Colonic mucosa (tissue), 4 donors: Measurements from ENCODE around the gene FNDC3A. TPM values are rescaled to one million over a fixed set of nuclear protein-coding genes. Genes with fewer than 3 reads are reported as not detected.

Experiments
- DNase-seq: peaks from one replicate; pipeline ENCODE4 v3.0.0-alpha.2; 2020
- H3K27ac ChIP-seq: fragments of 200-600 bp; one replicate; pipeline ENCODE4 v1.8.0; 2021
- H3K27me3 ChIP-seq: fragments of 200-600 bp; one replicate; pipeline ENCODE4 v1.8.0; 2021
- H3K36me3 ChIP-seq: fragments of 200-600 bp; one replicate; pipeline ENCODE4 v1.8.0; 2021
- H3K4me1 ChIP-seq: fragments of 200-600 bp; one replicate; pipeline ENCODE4 v1.8.0; 2021; ENCODE audit warnings: mild to moderate bottlenecking
- H3K4me3 ChIP-seq: fragments of 200-600 bp; one replicate; pipeline ENCODE4 v1.8.0; 2021
- H3K9ac ChIP-seq, 2 donors: one replicate each; pipeline ENCODE4 v1.7.0; 2013; ENCODE audit warnings: control low read depth in 2 of 2, low read depth in 2 of 2, low read length in 2 of 2
- H3K9me3 ChIP-seq: fragments of 200-600 bp; one replicate; pipeline ENCODE4 v1.8.0; 2021
- CTCF ChIP-seq: fragments of 200-600 bp; IDR thresholded peaks from one replicate; pipeline ENCODE4 v1.8.0; 2022; ENCODE audit warnings: antibody characterized with exemption, mild to moderate bottlenecking
- intact Hi-C: fragments of 100-400 bp; cut with DNase I; formaldehyde crosslinking; loops from one replicate; pipeline ENCODE4 v1.14.1; 2022
- total RNA-seq, 2 donors: library from RNA; stranded (reverse); fragmentation: NEBNext Ultra II Directional in 1 of 2; extraction: Animal tissue kit (Norgen Biotek cat#: 25700) in 1 of 2; gene quantifications; one replicate each; pipeline ENCODE4 v1.2.1, GENCODE V29; 2021
- donor health status: healthy.
- donor health status: DM: no; HTN: no; CAD: no.
- donor health status: DM: no; HTN: no; CAD: no.

FNDC3A gene
- total RNA-seq, 2 donors from 2014 or later = 33.9 to 55.3 TPM

GRCh38 chr13:48942131-48942530 lies 33.6 kb upstream of the FNDC3A start:
- intact Hi-C loops = no loop called here
- DNase-seq = no peak
- Histone ChIP-seq H3K4me3 (no peak overlapping the region), H3K36me3 (no peaks in the 10 kb centered on the region), H3K9me3 (no peaks in the 10 kb centered on the region), H3K9ac (no peak overlapping the region), H3K4me1 (no peaks in the 10 kb centered on the region), H3K27ac (no peak overlapping the region), H3K27me3 (no peaks in the 10 kb centered on the region)
- TF ChIP-seq CTCF = no peak

GRCh38 chr13:48944221-48944620 lies 31.5 kb upstream of the FNDC3A start:
- Histone ChIP-seq H3K27ac (no peak overlapping the region), H3K27me3 (no peaks in the 10 kb centered on the region), H3K36me3 (no peaks in the 10 kb centered on the region), H3K9me3 (no peaks in the 10 kb centered on the region), H3K4me1 (no peaks in the 10 kb centered on the region), H3K4me3 (no peak overlapping the region), H3K9ac (no peak overlapping the region)
- DNase-seq = no peak
- no peak for TF ChIP-seq CTCF
- intact Hi-C loops = no loop called here

- intact Hi-C loops = no loop called here
- Histone ChIP-seq H3K27me3 (no peaks in the 10 kb centered on the region), H3K4me1 (no peaks in the 10 kb centered on the region), H3K4me3 (no peak overlapping the region), H3K9me3 (no peaks in the 10 kb centered on the region), H3K9ac (no peak overlapping the region), H3K36me3 (no peaks in the 10 kb centered on the region), H3K27ac (no peak overlapping the region)
- DNase-seq = no peak
- TF ChIP-seq CTCF = no peak
Observed at GRCh38 chr13:48945626-48946025, 30.1 kb upstream of the FNDC3A start.

- intact Hi-C loops = no loop called here
- Histone ChIP-seq H3K4me3 (no peak overlapping the region), H3K36me3 (no peaks in the 10 kb centered on the region), H3K27ac (no peak overlapping the region), H3K9ac (no peak overlapping the region), H3K4me1 (no peaks in the 10 kb centered on the region), H3K27me3 (no peaks in the 10 kb centered on the region), H3K9me3 (no peaks in the 10 kb centered on the region)
- DNase-seq = no peak
- TF ChIP-seq CTCF = no peak
Observed at GRCh38 chr13:48946163-48946562, 29.5 kb upstream of the FNDC3A start.

GRCh38 chr13:48949566-48950500 lies 25.9 kb upstream of the FNDC3A start:
- TF ChIP-seq CTCF = no peak
- H3K4me1 ChIP-seq = no peaks in the 10 kb centered on the region
- no peak overlapping the region for H3K9ac ChIP-seq
- H3K9me3 ChIP-seq = no peaks in the 10 kb centered on the region
- H3K36me3 ChIP-seq = no peaks in the 10 kb centered on the region
- no peak for DNase-seq
- no peak overlapping the region for H3K4me3 ChIP-seq
- H3K27me3 ChIP-seq = no peaks in the 10 kb centered on the region
- intact Hi-C loops = no loop called here
- H3K27ac ChIP-seq = no peak overlapping the region
